Measurements from ENCODE around the gene ST3GAL2. TPM values are rescaled to one million over a fixed set of nuclear protein-coding genes. Genes with fewer than 3 reads are reported as not detected.

Gene ST3GAL2
- total RNA-seq, 1 experiment from 2014 or later = 45.9 TPM

- Histone ChIP-seq H2BK20ac (ENCODE audit: low read depth, low read length, poor library complexity, severe bottlenecking) (no peak overlapping the region), H3K18ac (ENCODE audit: insufficient read length, low read depth, low read length) (no peak overlapping the region), H3K23me2 (ENCODE audit: insufficient read length, low read depth, low read length, poor library complexity, severe bottlenecking) (peaks cover 6% of the 10 kb centered on the region), H3K56ac (ENCODE audit: insufficient read length, low read depth, low read length) (no peak overlapping the region), H4K8ac (replicated peaks; ENCODE audit: insufficient read length, low read depth, low read length) (no peak overlapping the region), H3K4me2 (ENCODE audit: insufficient read depth, insufficient read length, low read length) (no peak overlapping the region), H2AK5ac (ENCODE audit: insufficient read length, low read length) (no peak overlapping the region), H2BK15ac (ENCODE audit: low read depth, low read length) (no peak overlapping the region), H3K79me1 (ENCODE audit: insufficient read depth, low read depth, low read length, poor library complexity, severe bottlenecking) (no peaks in the 10 kb centered on the region), H3K4ac (ENCODE audit: low read depth, low read length) (no peak overlapping the region), H4K20me1 (ENCODE audit: control insufficient read depth, insufficient read depth, insufficient read length) (no peaks in the 10 kb centered on the region), H3K27me3 (ENCODE audit: insufficient read depth, low read length) (no peaks in the 10 kb centered on the region), H2BK5ac (ENCODE audit: insufficient read length, low read length) (no peak overlapping the region), H3T11ph (ENCODE audit: low read length) (no peak overlapping the region), H3K23ac (ENCODE audit: insufficient read length, low read depth, low read length) (no peak overlapping the region), H3K79me2 (ENCODE audit: insufficient read depth, low read length) (no peaks in the 10 kb centered on the region), H3K9me3 (ENCODE audit: control insufficient read depth, low read depth, low read length) (no peaks in the 10 kb centered on the region), H3K14ac (ENCODE audit: insufficient read depth, low read length) (no peak overlapping the region), H2AFZ (ENCODE audit: low read length) (no peak overlapping the region), H2BK12ac (ENCODE audit: insufficient read length, low read depth, low read length) (no peak overlapping the region), H3K9ac (ENCODE audit: extremely low read depth, insufficient read length, low read length) (no peak overlapping the region), H3K4me1 (ENCODE audit: insufficient read depth, low read length) (no peaks in the 10 kb centered on the region; the same call in 1 of the 2 replicates), H4K5ac (ENCODE audit: insufficient read length, low read depth, low read length) (no peak overlapping the region), H4K91ac (ENCODE audit: insufficient read length, low read depth, low read length) (no peak overlapping the region), H3K27ac (ENCODE audit: insufficient read length, low read depth, low read length) (no peak overlapping the region), H2BK120ac (ENCODE audit: low read depth, low read length, poor library complexity, severe bottlenecking) (no peak overlapping the region)
- Mint-ChIP-seq H3K9me3 (no peaks in the 10 kb centered on the region; a peak in 1 of 5 replicates), H3K27ac (peak overlapping the region in 1 of 3 experiments; percentile 21; a peak in 1 of 7 replicates), H3K36me3 (ENCODE audit: insufficient read depth in 1 of 3, low read depth in 3 of 3) (peaks cover 20 to 63% (median 35%) of the 10 kb centered on the region in 3 experiments; a peak in 6 of 7 replicates), H3K27me3 (ENCODE audit: low read depth) (no peaks in the 10 kb centered on the region; the same call in 1 of the 2 replicates), H3K4me1 (peaks cover 0 to 15% of the 10 kb centered on the region in 2 experiments; a peak in 2 of 4 replicates), H3K4me3 (peak overlapping the region; percentile 93 to 98)
- DNase-seq = no peak
- no CpG with 5 or more reads among the region's 13 CpGs for WGBS (ENCODE audit: extremely low coverage, insufficient read length, low lambda C conversion rate)
- TF ChIP-seq, protein P1, sequence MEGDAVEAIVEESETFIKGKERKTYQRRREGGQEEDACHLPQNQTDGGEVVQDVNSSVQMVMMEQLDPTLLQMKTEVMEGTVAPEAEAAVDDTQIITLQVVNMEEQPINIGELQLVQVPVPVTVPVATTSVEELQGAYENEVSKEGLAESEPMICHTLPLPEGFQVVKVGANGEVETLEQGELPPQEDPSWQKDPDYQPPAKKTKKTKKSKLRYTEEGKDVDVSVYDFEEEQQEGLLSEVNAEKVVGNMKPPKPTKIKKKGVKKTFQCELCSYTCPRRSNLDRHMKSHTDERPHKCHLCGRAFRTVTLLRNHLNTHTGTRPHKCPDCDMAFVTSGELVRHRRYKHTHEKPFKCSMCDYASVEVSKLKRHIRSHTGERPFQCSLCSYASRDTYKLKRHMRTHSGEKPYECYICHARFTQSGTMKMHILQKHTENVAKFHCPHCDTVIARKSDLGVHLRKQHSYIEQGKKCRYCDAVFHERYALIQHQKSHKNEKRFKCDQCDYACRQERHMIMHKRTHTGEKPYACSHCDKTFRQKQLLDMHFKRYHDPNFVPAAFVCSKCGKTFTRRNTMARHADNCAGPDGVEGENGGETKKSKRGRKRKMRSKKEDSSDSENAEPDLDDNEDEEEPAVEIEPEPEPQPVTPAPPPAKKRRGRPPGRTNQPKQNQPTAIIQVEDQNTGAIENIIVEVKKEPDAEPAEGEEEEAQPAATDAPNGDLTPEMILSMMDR (conservative IDR thresholded peaks at IDR 0.05) = no peak
Measured at GRCh38 chr16:70378869-70379493, 59.9 kb downstream of the ST3GAL2 start.
